Measurements from ENCODE around the gene NIPBL.
"Not testable (repeated sequence)": the region's sequence is repeated elsewhere in the genome, so short reads cannot be mapped to it uniquely, and the experiment has no call there.

NIPBL gene

GRCh38 chr5:36879274-36880033 is 2.9 kb downstream of the NIPBL start:
- DNase-seq (ENCODE audit: low read depth), result no peak

GRCh38 chr5:36880761-36881160 is 4.2 kb downstream of the NIPBL start:
- DNase-seq (ENCODE audit: low read depth), result no peak

DNA sequence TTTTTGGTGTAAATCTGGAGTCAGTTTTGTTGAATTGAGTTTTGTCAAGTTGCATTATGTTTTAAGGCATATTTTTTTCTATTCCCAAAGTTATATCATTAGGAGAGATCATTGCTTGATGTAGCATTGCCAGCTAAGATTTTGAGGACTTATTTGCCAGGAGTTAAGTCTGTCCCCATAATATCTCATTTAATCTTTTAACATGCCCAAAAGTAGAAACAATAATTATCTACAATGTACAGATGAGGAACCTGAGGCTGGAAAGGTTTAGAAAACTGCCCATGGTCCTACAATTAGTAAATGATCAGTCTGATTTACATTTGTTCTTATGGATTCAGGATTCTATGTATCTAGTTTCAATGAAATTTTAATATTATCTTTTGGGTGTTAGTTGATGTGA is 4.7 kb downstream of the NIPBL start:
- no peak for DNase-seq (ENCODE audit: low read depth)

GRCh38 chr5:36881807-36882206 is 5.2 kb downstream of the NIPBL start:
- DNase-seq (ENCODE audit: low read depth), result no peak

GRCh38 chr5:36882250-36882649 is 5.7 kb downstream of the NIPBL start:
- no peak for DNase-seq (ENCODE audit: low read depth)

- DNase-seq (ENCODE audit: low read depth), result no peak
Measured at GRCh38 chr5:36883894-36884462, 7.4 kb downstream of the NIPBL start.

DNA sequence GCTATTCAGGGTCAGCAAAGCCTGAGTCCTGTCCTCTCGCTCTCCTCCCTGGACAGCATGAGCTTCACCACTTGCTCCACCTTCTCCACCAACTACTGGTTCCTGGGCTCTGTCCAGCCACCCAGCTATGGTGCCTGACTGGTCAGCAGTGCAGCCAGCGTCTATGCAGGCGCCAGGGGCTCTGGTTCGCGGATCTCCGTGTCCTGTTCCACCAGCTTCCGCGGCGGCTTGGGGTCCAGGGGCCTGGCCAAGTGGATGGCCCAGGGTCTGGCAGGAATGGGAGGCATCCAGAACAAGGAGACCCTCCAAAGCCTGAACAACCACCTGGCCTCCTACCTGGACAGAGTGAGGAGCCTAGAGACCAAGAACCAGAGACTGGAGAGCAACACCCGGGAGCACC is 8.6 kb downstream of the NIPBL start:
- no peak for DNase-seq (ENCODE audit: low read depth)

DNA sequence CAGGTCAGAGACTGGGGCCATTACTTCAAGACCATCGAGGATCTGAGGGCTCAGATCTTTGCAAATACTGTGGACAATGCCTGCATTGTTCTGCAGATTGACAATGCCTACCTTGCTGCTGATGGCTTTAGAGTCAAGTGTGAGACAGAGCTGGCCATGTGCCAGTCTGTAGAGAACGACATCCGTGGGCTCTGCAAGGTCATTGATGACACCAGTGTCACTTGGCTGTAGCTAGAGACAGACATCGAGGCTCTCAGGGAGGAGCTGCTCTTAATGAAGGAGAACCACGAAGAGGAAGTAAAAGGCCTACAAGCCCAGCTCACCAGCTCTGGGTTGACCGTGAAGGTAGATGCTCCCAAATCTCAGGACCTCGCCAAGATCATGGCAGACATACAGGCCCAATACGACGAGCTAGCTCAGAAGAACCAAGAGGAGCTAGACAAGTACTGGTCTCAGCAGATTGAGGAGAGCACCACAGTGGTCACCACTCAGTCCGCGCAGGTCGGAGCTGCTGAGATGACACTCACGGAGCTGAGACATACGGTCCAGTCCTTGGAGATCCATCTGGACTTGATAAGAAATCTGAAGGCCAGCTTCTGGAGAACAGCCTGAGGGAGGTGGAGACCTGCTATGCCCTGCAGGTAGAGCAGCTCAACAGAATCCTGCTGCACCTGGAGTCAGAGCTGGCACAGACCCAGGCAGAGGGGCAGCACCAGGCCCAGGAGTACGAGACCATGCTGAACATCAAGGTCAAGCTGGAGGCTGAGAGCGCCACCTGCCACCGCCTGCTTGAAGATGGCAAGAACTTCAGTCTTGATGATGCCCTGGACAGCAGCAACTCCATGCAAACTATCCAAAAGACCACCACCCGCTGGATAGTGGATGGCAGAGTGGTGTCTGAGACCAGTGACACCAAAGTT is 9.3 kb downstream of the NIPBL start:
- no peak for DNase-seq (ENCODE audit: low read depth)

DNA sequence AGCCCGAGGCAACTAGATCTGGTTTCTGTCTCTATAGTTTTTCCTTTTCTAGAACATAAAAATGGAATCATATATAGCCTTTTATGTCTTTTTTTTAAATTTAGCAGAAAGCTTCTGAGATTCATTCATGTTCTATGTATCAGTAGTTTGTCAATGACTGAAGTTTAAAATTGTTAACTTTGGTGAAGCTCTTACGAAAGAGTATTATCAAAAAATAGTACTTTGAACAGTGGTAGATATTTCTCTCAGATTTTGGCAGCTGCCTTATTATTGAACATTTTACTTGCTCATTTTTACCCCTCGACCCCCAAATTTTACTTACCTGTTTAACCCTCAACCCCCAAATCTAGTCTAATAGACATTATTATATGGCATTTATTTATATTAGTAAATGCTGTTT is 10.2 kb downstream of the NIPBL start:
- no peak for DNase-seq (ENCODE audit: low read depth)

GRCh38 chr5:36887532-36887931 is 11.0 kb downstream of the NIPBL start:
- DNase-seq (ENCODE audit: low read depth), result no peak

GRCh38 chr5:36888303-36888702 is 11.7 kb downstream of the NIPBL start:
- DNase-seq (ENCODE audit: low read depth), result no peak

GRCh38 chr5:36889264-36889663 is 12.7 kb downstream of the NIPBL start:
- DNase-seq (ENCODE audit: low read depth), result no peak

GRCh38 chr5:36891266-36891665 is 14.7 kb downstream of the NIPBL start:
- DNase-seq (ENCODE audit: low read depth), result no peak

GRCh38 chr5:36892085-36892830 is 15.7 kb downstream of the NIPBL start:
- DNase-seq (ENCODE audit: low read depth), result not testable (repeated sequence)

GRCh38 chr5:36894954-36895353 is 18.4 kb downstream of the NIPBL start:
- DNase-seq (ENCODE audit: low read depth), result no peak

GRCh38 chr5:36896476-36896875 is 19.9 kb downstream of the NIPBL start:
- DNase-seq (ENCODE audit: low read depth), result no peak

DNA sequence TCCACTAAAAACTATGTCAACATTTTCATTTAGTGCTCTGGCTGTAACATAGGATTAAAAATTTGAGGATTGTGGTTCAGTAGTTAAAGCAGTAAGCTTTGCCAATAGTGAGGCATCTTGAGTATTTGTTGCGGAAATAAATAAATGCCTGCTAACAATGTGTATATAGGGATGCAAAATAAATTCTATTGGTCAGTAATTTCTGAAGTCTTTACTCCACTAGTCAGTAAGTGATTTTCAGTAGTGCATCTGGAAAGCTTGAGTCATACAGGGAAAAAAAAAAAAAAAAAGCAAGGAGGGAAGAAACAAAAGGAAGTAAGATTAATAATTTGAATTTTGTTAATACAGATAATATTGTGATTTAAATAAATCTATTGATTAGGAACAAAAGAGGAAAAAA is 21.0 kb downstream of the NIPBL start:
- DNase-seq (ENCODE audit: low read depth), result no peak

DNA sequence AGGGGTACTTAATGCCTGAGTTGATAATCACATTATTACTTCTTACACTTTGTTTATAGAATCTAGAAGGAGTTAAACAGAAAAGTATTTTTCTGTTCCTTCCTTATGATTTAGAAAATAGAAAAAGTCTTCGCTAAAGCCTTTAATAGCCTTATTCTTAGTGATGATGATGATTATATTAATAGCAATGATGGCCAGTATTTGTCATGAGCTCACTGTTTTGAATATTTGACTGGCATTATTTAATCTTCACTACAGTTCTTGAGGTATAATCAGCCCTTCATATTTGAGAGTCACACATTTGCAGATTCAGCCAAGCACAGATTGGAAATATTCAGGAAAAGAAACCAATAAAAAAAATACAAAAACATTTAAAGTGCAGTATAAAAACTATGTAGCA is 23.3 kb downstream of the NIPBL start:
- DNase-seq (ENCODE audit: low read depth), result no peak

GRCh38 chr5:36900283-36900682 is 23.7 kb downstream of the NIPBL start:
- no peak for DNase-seq (ENCODE audit: low read depth)

DNA sequence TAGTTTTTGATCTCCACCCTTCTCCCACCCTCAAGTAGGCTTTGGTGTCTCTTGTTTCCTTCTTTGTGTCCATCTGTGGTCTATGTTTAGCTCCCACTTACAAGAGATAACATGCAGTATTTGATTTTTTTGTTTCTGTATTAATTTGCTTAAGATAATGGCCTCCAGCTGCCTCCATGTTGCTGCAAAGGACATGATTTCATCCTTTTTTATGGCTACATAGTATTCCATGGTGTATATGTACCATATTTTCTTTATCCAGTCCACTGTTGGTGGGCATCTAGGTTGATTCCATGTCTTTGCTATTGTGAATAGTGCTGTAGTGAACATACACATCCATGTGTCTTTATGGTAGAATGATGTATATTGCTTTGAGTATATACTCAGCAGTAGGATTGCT is 24.5 kb downstream of the NIPBL start:
- not testable (repeated sequence) for DNase-seq (ENCODE audit: low read depth)

DNA sequence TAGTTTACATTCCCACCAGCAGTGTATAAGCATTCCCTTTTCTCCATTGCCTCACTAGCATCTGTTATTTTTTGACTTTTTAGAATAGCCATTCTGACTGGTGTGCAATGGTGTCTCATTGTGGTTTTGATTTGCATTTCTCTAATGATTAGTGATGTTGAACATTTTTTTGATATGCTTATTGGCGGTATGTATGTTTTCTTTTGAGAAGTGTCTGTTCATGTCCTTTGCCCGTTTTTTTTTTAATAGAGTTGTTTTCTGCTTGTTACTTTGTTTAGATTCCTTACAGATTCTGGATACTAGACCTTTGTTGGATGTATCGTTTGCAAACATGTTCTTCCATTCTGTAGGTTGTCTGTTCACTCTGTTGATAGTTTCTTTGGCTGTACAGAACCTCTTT is 25.3 kb downstream of the NIPBL start:
- no peak for DNase-seq (ENCODE audit: low read depth)

GRCh38 chr5:36902353-36902752 is 25.8 kb downstream of the NIPBL start:
- no peak for DNase-seq (ENCODE audit: low read depth)

Measured in stimulated activated CD8-positive, alpha-beta memory T cell treated with anti-CD3 and anti-CD28 coated beads, Interleukin-4, amount 100 ng/mL, for 24 hours (primary cell).